NCI-H187 (cell line): ENCODE data around the gene CGREF1.
"Not testable (repeated sequence)": the region's sequence is repeated elsewhere in the genome, so short reads cannot be mapped to it uniquely, and the experiment has no call there.

Source experiments
- DNase-seq, 2 experiments: peaks; one replicate each; lab custom pipeline; 2025; lab: John Stamatoyannopoulos, UW

CGREF1 gene

DNA sequence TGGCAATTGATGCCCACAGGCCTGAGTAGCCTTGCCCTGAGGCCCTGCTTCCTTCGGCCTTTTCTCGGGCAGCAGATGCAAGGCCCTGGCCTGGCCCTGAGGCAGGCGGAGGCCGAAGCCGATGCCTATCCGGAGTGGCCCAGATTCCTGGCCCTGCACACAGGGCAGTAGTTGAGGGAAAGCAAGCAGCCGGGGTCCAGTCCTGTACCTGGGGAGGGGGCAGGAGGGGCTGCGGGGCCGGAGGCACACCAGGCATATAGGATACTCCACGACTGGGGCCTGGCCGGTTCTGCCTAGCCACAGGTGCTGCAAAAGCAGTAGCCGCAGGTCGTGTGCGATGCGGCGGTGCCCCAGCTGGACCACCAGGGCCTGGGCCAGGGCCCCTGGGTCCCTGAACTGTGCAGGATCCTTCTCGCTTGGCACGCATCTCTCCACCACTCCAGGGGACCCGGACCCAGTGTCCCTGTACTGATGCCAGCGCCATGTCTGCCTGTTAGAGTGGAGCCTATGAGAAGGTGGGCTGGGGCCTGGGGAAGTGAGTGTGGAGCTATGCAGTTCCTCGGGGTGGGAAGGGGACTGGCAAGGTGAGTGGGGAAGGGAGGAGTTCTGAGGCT, 18.5 kb upstream of the CGREF1 start:
- DNase-seq: no peak

DNA sequence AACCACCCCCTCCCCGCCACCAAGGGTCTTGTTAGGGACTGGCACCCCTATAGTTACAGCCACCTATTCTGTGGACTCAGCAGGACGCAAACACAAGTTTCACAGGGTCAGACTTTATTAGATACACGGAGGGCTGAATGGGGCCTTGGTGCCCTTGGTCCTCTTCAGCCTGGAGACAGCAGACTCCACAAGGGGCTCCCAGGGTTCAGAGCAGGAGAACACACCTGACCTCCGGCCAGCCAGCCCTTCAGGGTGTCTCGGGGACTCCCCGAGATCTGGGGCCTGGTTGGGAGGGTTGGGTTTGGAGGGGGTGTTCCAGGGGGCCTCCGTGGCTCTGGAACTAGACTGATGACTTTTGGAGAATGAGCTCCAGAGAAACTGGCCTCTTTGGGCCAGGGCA, 17.8 kb upstream of the CGREF1 start:
- no peak for DNase-seq

DNA sequence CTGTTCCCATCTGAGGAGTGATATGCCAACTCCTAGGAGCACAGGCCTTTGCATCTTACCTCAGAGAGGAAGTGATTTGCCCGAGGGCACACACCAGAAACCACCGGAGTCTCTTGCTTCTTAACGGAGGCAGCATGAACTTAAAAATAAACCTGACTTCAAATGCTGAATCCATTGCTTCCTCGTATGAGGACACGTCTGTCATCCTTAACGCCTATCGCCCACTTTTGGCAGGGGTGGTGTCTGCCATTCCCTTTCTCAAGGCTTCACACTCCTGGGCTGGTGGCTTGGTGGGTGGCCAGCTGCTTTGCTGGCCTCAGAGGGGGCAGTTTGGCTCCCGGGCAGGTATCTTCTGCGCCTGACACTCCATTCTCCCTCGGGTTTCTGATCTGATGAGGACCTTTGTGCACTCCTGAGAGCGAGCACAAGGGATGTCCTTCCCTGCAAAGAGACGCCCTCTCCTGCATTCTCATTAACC, 16.6 kb upstream of the CGREF1 start:
- DNase-seq: no peak

DNA sequence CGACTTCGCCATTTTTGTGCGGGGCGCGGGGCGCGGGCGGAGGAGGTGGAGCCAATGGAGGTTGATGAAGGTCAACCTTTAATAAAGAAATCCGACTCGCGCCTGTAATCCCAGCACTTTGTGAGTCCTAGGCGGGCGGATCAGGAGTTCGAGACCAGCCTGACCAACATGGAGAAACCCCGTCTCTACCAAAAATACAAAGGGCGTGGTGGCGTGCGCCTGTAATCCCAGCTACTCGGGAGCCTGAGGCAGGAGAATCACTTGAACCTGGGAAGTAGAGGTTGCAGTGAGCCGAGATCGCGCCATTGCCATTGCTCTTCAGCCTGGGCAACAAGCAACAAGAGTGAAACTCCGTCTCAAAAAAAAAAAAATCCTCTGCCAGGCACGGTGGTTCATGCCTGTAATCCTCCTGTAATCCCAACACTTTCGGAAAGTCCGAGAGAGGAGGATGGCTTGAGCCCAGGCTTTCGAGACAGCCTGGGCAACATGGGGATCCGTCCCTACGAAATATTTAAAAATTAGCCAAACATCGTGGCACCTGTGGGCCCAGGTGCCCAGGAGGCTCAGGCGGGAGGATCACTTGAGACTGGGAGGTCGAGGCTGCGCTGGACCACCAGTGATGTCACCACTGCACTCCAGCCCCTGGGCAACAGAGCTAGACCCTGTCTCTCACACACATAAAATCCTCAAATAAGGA, 16.0 kb upstream of the CGREF1 start:
- DNase-seq: no peak

DNA sequence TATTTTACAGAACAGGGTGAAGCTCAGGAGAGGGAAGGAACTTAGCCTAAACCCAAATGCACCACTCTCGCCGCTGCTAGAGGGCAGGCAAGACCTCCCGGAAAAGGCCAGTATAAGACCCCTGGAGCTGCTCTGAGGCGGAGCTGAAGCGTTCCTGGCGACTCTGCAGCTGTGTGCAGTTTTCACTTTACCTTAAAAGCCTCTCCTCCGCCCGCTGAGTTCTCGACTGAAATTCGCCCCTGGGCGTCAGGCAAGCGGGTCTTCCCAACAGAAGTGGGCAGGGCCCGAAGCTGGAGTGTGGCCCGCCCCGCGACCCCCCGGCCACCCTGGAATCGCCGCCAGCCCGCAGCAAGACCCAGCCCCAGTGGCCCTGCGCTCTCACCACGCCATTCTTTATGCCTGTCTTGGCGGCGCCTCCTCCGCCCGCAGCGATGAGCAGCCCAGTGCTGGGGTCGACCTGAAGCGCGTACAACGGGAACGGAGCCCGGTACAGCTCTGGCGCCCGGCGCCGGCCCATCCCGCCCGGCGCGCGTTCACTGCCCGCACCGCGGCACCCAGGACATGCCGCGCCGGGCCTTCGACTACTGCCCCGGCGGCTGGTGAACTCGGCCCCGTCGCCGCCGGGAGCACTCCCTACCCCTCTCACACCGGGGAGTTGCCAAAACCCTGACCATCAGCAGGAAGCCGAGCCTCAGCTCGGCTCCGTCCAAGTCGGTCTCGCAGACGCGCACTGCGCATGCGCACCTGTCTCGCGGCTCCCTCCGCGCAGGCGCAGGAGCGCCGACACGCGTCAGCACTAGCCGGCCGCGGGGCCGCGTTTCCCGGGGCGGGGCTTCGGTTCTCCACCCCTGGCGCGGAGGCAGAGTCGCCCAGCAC, 15.2 kb upstream of the CGREF1 start, which contains the start of gene PREB:
PREB (minus strand) TSS at position 732 of the 876 bp plus-strand sequence; CDS start at position 517, 215 bp downstream.
- DNase-seq: peak; percentile 93 to 98

DNA sequence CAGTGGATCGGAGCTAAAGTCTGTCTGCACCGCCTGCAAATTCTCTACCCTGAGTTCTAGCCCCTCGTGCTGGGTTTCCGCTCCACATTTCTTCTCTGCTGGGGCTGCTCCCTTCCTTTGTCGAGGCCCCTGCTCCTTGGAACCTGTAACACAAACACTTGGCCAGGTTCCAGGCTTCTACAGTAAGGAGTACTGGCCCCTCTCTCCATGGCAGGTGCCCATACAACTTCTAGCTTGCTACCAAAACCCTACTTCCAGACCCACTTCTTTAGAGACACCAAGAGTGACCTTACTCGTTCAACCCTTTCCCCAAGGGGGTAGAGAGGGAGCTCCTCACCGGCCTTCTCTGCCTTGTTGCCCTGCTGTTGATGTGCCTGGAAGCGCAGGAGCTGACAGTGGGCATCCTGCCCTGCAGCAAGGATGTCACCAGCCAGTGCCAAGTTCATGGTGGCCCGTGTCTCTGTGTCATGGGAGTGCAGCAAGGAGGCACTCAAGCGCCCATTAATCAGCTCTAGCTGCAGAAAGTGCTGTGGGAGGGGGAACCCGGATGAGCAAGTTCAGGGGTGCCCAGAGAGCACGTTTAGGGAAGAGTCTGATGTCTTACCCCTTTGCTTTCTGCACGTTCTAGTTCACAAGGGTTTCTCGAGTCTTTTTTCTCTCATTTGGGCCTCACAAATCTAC, 14.4 kb upstream of the CGREF1 start:
- no peak for DNase-seq

DNA sequence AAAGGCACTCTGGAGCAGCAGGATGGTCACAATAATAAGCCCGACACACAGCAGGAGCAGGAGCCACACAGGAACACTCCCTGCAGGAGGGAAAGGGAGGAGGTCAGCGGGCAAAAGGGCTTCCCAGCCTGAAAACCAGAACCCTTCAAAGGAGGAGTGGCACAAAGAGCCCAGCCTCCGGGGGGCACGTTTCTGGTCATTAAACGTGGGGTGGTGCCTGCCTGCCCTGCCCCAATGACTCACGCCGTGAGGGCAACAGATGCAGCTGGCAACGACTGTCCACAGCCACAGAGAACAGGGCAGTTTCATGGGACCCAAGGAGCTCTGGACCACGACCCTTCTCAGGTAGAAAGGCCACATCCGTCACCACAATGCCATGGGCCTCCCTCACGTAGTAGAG, 12.5 kb upstream of the CGREF1 start:
- no peak for DNase-seq

DNA sequence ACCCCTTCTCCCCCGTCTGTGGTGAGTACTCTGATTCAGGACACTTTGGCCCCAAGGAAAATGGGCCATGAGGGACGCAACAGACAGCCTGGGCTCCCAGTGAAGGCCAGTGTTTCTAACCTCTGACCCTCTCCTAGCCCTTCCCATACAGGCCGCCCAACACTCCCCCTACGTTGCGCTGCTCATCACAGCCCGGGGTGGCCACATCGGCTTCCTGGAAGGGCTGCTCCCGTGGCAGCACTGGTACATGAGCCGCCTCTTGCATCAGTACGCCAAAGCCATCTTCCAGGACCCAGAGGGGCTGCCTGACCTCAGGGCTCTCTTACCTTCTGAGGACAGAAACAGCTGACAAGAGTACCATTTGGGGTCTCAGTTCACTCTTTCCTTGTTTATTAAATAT, 11.5 kb upstream of the CGREF1 start:
- DNase-seq: no peak

DNA sequence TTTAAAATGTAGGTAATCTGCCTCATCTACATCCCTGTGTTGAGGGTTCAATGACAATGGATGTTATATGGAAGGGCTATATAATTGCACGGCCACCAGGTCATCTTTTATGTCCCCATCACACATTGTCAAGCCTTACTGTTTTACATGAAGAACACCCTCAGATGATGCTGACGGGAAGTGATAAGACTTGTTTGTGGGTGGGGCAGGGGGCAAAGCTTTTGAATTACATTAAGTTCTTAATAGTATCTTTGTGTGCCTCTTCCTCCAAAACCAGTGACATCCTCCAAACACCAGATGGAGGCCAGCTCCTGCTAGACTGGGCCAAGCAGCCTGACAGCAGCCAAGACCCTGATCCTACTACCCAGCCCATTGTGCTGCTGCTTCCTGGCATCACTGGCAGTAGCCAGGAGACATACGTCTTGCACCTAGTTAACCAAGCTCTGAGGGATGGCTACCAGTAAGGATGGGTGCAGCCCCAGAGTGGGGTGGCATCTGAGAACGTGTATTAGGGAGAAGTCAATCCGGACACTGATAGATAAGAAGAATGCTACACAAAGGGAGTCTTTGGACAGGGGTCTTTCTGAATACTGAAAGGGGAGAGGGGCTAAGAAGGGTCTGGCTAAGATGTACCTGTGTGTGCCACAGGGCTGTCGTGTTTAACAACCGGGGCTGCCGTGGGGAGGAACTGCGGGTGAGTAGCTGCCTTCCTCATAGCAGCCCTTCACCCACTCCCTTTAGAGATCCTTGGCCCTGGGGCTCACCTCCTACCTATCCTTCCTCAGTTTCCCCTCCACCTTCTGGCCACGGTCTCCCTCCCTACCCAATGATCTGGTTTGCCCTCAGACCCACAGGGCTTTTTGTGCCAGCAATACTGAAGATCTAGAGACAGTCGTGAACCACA, 10.0 kb upstream of the CGREF1 start:
- no peak for DNase-seq

DNA sequence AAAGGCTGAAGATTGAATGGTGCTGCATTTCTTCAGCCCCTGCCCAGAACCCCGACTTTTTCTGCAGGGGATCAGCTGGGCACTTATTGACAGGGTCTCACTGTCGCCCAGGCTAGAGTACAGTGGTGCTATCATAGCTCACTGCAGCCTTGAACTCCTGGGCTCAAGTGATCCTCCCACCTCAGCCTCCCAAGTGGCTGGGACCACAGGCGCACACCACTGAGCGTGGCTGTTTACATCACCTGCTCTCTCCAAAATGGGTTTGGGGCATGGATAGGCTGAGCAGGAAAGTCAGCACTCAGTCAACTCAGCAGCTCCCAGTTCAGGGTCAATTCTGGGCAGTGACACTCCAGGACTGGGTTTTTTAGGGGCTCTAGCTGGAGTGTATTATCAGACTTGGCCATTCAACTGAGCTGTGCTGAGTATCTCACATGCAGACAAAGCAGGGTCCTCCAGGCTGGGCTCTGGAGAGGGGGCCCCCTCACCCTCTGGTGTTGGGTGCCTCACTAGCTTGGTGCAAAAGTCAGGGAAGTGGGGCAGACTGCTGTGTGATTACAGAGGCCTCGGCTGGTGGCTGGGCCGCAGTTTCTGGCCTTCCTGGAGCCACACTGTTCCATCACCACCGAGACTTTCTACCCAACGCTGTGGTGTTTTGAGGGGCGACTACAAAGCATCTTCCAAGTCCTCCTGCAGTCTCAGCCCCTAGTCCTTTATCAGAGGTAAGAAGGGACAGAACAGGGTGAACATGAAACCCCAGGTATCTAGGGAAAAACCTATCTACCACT, 9.1 kb upstream of the CGREF1 start:
- no peak for DNase-seq

DNA sequence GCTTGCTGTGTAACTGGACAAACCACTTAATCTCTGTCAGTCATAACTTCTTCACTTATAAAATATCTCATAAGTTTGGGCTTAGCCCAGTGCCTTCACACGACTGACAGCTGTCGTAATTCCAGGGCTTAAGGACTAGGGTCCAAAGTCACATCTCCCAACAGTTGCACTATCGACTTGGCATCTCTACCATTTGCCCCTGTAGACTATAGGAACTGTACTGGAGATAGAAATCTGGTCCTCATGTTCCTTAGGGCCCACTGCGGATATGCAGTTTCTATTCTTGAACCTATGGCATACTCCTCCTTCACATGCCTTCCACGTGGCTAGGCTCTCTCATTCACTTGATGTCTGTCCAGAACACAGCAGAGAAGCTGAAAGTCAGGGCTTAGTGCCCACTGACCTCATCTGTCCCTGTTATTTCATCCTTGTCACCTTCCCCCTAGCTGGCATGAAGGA, 7.4 kb upstream of the CGREF1 start:
- DNase-seq: no peak

DNA sequence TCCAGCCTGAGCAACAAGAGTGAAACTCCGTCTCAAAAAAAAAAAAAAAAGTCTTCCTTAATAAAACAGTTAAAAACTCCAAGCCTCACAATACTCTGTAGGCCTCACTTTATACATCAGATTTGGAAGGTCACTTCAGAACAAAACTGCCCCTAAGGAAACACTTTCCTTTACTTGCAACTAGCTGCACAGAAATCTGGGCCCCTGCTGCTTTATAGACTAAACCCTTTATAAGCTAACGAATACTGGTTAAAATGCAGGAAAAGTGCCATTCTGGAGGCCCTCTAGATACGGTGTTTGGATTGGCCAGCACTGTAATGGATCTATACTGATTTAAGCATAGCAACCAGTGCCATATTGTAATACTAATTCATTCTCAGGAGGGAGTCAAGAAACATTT, 6.2 kb upstream of the CGREF1 start:
- no peak for DNase-seq

DNA sequence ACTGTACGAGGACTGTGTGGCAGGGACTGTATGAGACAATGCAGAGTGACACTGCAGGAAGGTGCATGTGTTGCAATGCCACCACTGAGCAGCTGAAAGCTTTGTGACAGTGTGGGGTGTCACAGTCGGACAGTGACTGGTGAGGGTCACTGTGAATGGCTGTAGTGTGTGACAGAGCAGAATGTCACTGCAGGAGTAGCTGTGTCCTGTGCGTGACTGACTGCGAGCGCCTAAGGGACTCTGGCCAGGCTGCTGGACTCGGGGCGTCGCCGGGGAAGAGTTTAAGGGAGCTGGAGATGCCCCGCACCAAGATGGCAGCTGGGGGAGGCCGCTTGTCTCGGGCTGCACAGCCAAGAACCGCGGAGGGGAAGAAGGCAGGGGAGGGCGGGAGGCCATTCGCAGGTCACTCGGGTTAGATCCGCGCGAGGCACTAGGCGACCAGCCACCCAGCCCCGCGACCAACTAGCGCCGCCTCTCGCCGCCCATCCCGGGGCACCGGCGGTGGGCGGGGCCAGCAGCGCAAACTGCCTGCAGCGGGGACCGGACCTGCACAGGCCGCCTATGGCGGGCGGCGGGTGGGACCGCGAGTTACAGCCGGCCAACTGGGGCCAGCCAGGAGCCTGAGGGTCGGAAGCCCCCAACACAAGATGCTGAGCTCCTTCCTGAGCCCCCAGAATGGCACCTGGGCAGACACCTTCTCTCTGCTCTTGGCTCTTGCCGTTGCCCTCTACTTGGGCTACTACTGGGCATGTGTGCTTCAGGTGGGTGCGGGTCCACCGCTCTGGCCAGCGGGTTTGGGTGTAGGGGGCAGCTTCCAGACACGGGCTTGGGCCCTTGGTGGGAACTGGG, 4.6 kb upstream of the CGREF1 start, which contains the start of gene ABHD1:
ABHD1 (plus strand) TSS at position 514 of the 849 bp plus-strand sequence; CDS start at position 648, 134 bp downstream.
- DNase-seq: peak in 1 of 2 experiments; percentile 8

DNA sequence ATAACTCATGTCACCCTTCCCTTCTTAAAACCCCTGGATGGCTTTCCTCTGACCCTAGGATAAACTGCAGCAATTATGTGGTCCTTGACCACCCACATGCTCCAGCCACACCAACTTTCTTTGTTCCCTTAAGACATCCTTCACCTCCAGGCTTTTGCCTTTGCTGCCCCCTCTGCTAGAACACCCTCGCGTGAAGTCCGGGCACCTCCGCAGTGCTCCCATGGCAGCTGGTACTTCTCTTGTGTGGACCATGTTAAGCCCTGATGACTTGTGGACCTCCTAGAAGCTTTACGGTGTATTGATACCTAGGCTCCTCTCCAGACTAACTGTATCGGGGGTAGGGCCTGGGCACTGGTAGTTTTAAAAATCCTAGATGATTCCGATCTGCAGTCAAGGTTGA, 3.9 kb upstream of the CGREF1 start:
- DNase-seq: no peak

DNA sequence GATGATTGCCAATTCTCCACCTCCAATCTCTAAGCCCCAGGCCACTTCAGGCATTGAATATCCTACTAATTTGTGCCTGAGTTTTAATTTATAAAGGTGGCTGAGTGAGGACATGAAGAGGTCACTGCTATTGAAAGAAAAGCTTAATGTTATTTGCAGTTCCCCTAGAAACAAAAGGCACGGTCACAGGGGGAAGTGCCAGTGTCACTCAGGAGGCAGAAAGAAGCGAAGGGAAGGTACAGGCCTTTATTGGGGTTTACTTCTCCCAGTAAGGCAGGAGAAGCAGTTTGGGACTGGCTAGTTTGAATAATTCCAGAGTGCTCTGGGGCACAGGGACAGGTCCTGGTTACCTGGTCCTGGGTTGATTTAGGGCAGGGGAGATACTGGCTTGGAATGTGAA, 3.0 kb upstream of the CGREF1 start:
- no peak for DNase-seq

DNA sequence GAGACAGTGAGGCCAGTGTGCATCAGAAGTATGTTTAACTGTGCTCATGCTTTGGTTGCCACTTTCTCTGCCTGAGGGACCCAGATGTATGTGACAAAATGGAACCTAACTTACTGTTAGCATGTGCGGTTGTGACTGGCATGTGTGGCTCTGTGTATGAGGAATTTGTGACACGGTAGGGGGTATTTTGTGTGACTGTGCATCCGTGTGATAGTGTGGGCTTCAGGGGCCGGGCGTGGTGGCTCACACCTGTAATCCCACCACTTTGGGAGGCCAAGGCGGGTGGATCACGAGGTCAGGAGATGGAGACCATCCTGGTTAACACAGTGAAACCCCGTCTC, 372 bp upstream of the CGREF1 start:
- DNase-seq: not testable (repeated sequence)

DNA sequence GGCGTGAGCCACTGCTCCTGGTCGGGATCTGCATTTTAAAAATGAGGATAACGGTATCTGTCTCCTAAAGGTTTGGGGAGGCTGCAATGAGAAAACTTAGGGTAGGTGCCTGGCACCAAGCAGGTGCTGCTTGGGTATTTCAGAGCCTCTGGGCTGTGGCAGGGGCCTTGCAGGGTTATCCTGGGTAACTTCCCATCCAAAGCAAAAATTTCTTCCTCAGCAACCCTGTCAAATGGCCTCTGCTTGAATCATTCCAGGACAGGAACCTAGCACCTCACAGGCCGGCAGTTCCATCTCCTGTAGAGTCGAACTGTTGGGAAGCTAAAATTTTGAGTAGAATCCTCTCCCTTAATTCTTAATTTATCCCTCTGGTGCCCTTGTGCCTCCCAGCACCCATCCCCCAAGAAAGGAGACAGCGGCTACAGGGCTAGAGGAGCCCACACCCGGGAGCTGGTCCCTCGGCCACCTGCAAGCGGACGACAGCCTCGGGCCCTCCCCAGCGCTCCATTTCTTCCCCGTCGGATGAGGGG, 868 bp downstream of the CGREF1 start:
- DNase-seq: no peak

DNA sequence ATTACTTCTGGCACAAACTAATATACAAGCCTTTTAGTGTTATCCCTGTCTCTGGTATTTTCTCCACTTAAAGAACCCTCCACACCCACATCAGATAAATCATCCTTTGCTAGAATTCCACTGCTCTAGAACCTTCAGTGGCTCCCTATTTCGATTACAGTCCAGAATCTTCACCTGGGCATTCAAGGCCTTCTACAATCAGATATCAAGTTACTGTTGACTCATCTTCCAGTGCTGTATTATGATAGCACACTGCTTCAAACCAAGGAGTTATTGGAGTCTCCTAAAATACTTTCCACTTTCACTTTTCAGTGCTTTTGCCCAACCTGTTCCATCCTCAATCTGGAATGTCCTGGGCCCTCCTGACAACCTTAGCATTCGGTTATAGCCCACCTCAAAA, 3.4 kb downstream of the CGREF1 start:
- no peak for DNase-seq
